Hepatocyte (in vitro differentiated cells): ENCODE measurements around the gene LRMDA. TPM values are rescaled to one million over a fixed set of nuclear protein-coding genes. Genes with fewer than 3 reads are reported as not detected.

Experiments
- DNase-seq: peaks from one replicate; pipeline ENCODE4 v3.0.0-alpha.2; 2016; ENCODE audit warnings: low spot score
- H2AFZ ChIP-seq: fragments of 200-600 bp; sonication (generic); 2 replicates; pipeline ENCODE4 v1.6.0; 2016; ENCODE audit warnings: antibody characterized with exemption, mild to moderate bottlenecking
- H3K27ac ChIP-seq: fragments of 200-600 bp; sonication (generic); 2 replicates; pipeline ENCODE4 v1.5.1; 2016; ENCODE audit warnings: mild to moderate bottlenecking
- H3K27me3 ChIP-seq: fragments of 200-600 bp; sonication (generic); 2 replicates; pipeline ENCODE4 v1.6.1; 2016
- H3K36me3 ChIP-seq: fragments of 200-600 bp; sonication (generic); replicated peaks from 2 replicates; pipeline ENCODE4 v1.5.1; 2016; ENCODE audit warnings: low read depth; ENCODE audit not compliant: insufficient read depth
- H3K4me1 ChIP-seq: fragments of 200-600 bp; sonication (generic); 2 replicates; pipeline ENCODE4 v1.5.1; 2016; ENCODE audit warnings: mild to moderate bottlenecking, moderate library complexity; ENCODE audit not compliant: insufficient read depth
- H3K4me2 ChIP-seq: fragments of 200-600 bp; sonication (generic); 2 replicates; pipeline ENCODE4 v1.6.0; 2016
- H3K4me3 ChIP-seq: fragments of 200-600 bp; sonication (generic); 2 replicates; pipeline ENCODE4 v1.5.1; 2016; ENCODE audit warnings: mild to moderate bottlenecking
- H3K79me2 ChIP-seq: fragments of 200-600 bp; sonication (generic); 2 replicates; pipeline ENCODE4 v1.6.0; 2017; ENCODE audit warnings: mild to moderate bottlenecking
- H3K9me2 ChIP-seq: fragments of 200-600 bp; sonication (generic); replicated peaks from 2 replicates; pipeline ENCODE4 v1.6.0; 2017; ENCODE audit warnings: mild to moderate bottlenecking; ENCODE audit not compliant: insufficient read depth
- H3K9me3 ChIP-seq: fragments of 200-600 bp; sonication (generic); 2 replicates; pipeline ENCODE4 v1.5.1; 2016; ENCODE audit warnings: low read depth, mild to moderate bottlenecking
- H4K20me1 ChIP-seq: fragments of 200-600 bp; sonication (generic); 2 replicates; pipeline ENCODE4 v1.6.0; 2016; ENCODE audit warnings: mild to moderate bottlenecking; ENCODE audit not compliant: insufficient read depth, poor library complexity, severe bottlenecking
- CTCF ChIP-seq: fragments of 200-600 bp; sonication (generic); IDR thresholded peaks from 2 replicates; pipeline ENCODE4 v1.5.1; 2016; ENCODE audit warnings: antibody characterized with exemption, mild to moderate bottlenecking; ENCODE audit not compliant: poor library complexity
- EZH2 ChIP-seq: fragments of 200-600 bp; sonication (generic); IDR thresholded peaks from 2 replicates; pipeline ENCODE4 v1.6.1; 2016; ENCODE audit warnings: antibody characterized with exemption, mild to moderate bottlenecking, borderline replicate concordance
- EZH2phosphoT487 ChIP-seq: fragments of 200-600 bp; sonication (generic); IDR thresholded peaks from one replicate; pipeline ENCODE4 v1.6.1; 2018; ENCODE audit warnings: antibody characterized with exemption, mild to moderate bottlenecking, low read depth, moderate library complexity; ENCODE audit not compliant: unreplicated experiment, severe bottlenecking
- WGBS: methylation state at CpG from one replicate; pipeline ENCODE4 v1.1.6; 2016; ENCODE audit warnings: low lambda C conversion rate; ENCODE audit errors: missing lambda C conversion rate; 5-methylcytosine and 5-hydroxymethylcytosine counted together
- polyA plus RNA-seq: library from polyadenylated mRNA; unstranded; fragments of >200 nt; fragmentation: Nextera tagmentation; extraction: Ambion mirVana; gene quantifications from 2 replicates; pipeline ENCODE4 v1.2.1, GENCODE V29; 2016
- total RNA-seq: library from RNA; depleted of rRNA; stranded (reverse); fragments of >200 nt; gene quantifications from 2 replicates; pipeline ENCODE4 v1.2.3, GENCODE V29; 2014

The LRMDA gene
- total and polyA plus RNA-seq, 2 experiments from 2014 or later: 5.6 to 15.7 TPM

DNA sequence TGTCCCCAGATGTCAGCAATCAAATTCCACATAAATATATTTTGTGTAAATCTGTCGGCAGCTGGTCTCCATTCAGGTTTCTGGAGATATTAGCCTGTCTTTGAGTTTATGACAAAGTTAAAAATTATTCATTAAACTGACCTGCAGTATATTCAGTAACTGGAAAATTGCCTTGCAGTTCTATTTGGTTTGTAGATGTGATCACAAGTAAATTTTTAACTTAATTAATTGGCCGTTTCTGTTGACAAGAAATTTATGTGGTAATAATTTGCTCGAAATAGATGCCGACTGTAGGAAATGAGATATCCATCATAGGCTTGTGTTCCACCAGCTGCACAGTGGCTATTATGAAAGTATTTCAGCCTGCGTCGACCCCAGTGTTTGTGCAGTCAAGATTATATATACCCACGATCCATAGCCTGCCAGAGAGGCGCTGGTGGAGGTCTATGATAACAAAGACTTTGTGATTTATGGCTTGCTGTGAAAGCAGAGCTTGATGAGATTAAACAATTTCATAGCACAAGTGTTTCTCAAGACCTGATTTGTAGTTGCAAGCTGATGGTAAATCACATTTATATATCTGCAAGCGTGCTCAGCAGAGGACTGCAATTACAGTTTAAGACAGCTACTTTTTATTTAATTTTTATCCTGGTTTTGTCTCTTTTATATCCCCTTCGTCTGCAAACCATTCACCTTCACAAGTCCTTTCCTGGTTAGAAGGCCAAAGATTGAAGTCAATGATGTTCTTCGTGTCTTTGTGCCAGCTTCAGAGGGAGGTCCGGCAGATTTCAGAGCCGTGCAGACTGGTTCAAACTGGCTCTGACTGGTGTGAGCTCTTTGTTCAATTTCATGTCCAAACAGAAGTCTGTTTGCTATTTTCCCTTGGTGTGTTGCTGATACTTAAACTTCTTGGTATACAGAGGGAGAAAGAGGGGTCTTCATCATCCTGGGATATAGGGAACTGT, 850.9 kb downstream of the LRMDA start:
- TF ChIP-seq EZH2 (no peak), EZH2phosphoT487 (no peak), CTCF (no peak)
- Histone ChIP-seq H2AFZ (no peak overlapping the region), H3K79me2 (no peaks in the 10 kb centered on the region), H3K27ac (peak overlapping the region; percentile 60), H3K27me3 (no peaks in the 10 kb centered on the region), H4K20me1 (no peaks in the 10 kb centered on the region), H3K36me3 (no peaks in the 10 kb centered on the region), H3K4me3 (no peak overlapping the region), H3K9me2 (no peaks in the 10 kb centered on the region), H3K4me2 (peak overlapping the region; percentile 58), H3K4me1 (peaks cover 17% of the 10 kb centered on the region), H3K9me3 (no peaks in the 10 kb centered on the region)
- peak; percentile 27 for DNase-seq
- WGBS: 33% methylated on average over 13 of the region's 13 CpGs

- no peak overlapping the region for H3K4me2 ChIP-seq
- TF ChIP-seq EZH2 (no peak), EZH2phosphoT487 (no peak), CTCF (no peak)
- no peaks in the 10 kb centered on the region for H3K9me3 ChIP-seq
- no peaks in the 10 kb centered on the region for H3K9me2 ChIP-seq
- no peaks in the 10 kb centered on the region for H3K27me3 ChIP-seq
- H2AFZ ChIP-seq: no peak overlapping the region
- H3K27ac ChIP-seq: no peak overlapping the region
- H3K79me2 ChIP-seq: no peaks in the 10 kb centered on the region
- H3K36me3 ChIP-seq: no peaks in the 10 kb centered on the region
- DNase-seq: no peak
- no peaks in the 10 kb centered on the region for H4K20me1 ChIP-seq
- H3K4me1 ChIP-seq: peaks cover 17% of the 10 kb centered on the region
- 95% methylated on average over 2 of the region's 2 CpGs for WGBS
- H3K4me3 ChIP-seq: no peak overlapping the region
Observed at GRCh38 chr10:76284351-76284750, 852.9 kb downstream of the LRMDA start.

DNA sequence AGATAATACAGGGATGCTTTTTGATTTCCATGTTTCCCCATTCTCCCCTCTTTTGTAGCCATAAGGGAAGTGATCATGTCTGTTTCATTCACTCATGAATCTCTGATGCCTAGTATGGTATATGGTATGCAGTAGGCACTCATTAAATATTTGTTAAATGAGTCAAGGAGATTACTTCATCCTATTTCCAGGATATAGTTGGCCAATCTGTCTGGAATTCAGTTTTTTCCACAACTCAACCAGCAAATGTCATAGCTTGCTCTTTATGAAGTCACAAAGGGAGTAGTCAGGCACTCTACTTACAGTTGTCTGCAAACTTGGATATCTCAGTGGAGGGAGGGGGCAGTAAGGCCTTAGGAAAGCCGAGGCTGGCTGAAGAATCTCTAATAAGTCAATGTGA, 853.6 kb downstream of the LRMDA start:
- H3K79me2 ChIP-seq: no peaks in the 10 kb centered on the region
- no peaks in the 10 kb centered on the region for H4K20me1 ChIP-seq
- H3K27me3 ChIP-seq: no peaks in the 10 kb centered on the region
- no peak overlapping the region for H3K4me3 ChIP-seq
- no peak for TF ChIP-seq EZH2
- no peak for TF ChIP-seq EZH2phosphoT487
- TF ChIP-seq CTCF: no peak
- no peaks in the 10 kb centered on the region for H3K9me2 ChIP-seq
- no peaks in the 10 kb centered on the region for H3K9me3 ChIP-seq
- no peak overlapping the region for H3K4me2 ChIP-seq
- H3K4me1 ChIP-seq: peaks cover 17% of the 10 kb centered on the region
- DNase-seq: no peak
- no peak overlapping the region for H3K27ac ChIP-seq
- H3K36me3 ChIP-seq: no peaks in the 10 kb centered on the region
- H2AFZ ChIP-seq: no peak overlapping the region
- 71% methylated on average over 1 of the region's 1 CpG for WGBS
